H1 (cell line): ENCODE data around the gene PTBP3. TPM values are rescaled to one million over a fixed set of nuclear protein-coding genes. Genes with fewer than 3 reads are reported as not detected.
A peak's percentile ranks its signal among the peaks of the same experiment; 100 is the strongest.

Source experiments
- CTCF ChIA-PET: fragments of 300-600 bp; sonication (Branson Sonifier 250); formaldehyde crosslinking; loops from one replicate; lab custom pipeline; 2021; ENCODE audit not compliant: partially characterized antibody; lab: Charles Lee
- POLR2A ChIA-PET: fragments of 300-600 bp; sonication (Branson Sonifier 250); formaldehyde crosslinking; loops from one replicate; lab custom pipeline; 2021; ENCODE audit warnings: inconsistent platforms; ENCODE audit not compliant: partially characterized antibody; lab: Charles Lee
- DNase-seq, 2 experiments: peaks; one replicate each; pipeline versions ENCODE4 v3.0.0 to v3.0.0-alpha.2; 2010 to 2022; ENCODE audit warnings: low spot score in 2 of 2, low read depth in 1 of 2, mixed read lengths in 1 of 2
- FAIRE-seq: peaks from 2 replicates; lab custom pipeline; 2011; peaks lifted over from hg19 to GRCh38; lab: Jason Lieb, UNC
- H2AFZ ChIP-seq: 2 replicates; pipeline ENCODE4 v1.8.1; 2012; ENCODE audit warnings: low read length, inconsistent platforms
- H2AK5ac ChIP-seq: 2 replicates; pipeline ENCODE4 v1.6.1; 2013; ENCODE audit warnings: low read depth, low read length
- H2BK120ac ChIP-seq: replicated peaks from 2 replicates; pipeline ENCODE3; 2013; ENCODE audit warnings: low read depth, low read length, inconsistent platforms
- H2BK12ac ChIP-seq: 2 replicates; pipeline ENCODE4 v1.6.1; 2013; ENCODE audit warnings: low read depth, low read length
- H2BK15ac ChIP-seq: 2 replicates; pipeline ENCODE4 v1.6.1; 2013; ENCODE audit warnings: low read length
- H2BK20ac ChIP-seq: 2 replicates; pipeline ENCODE4 v1.6.1; 2013; ENCODE audit warnings: low read length
- H2BK5ac ChIP-seq: 2 replicates; pipeline ENCODE4 v1.6.1; 2013; ENCODE audit warnings: low read depth, low read length
- H3K14ac ChIP-seq: 2 replicates; pipeline ENCODE4 v1.6.1; 2013; ENCODE audit warnings: inconsistent platforms; ENCODE audit not compliant: insufficient read length
- H3K18ac ChIP-seq: 2 replicates; pipeline ENCODE4 v1.6.1; 2013; ENCODE audit warnings: low read length; ENCODE audit errors: extremely low read depth
- H3K23ac ChIP-seq: 2 replicates; pipeline ENCODE4 v1.6.1; 2013; ENCODE audit warnings: inconsistent platforms; ENCODE audit not compliant: insufficient read length
- H3K23me2 ChIP-seq: 2 replicates; pipeline ENCODE4 v1.6.1; 2013; ENCODE audit warnings: low read depth, low read length
- H3K27ac ChIP-seq: 2 replicates; pipeline ENCODE4 v1.6.1; 2011; ENCODE audit warnings: low read depth, low read length, inconsistent platforms
- H3K27me3 ChIP-seq, 4 experiments: replicated peaks in 1 of 4; 1 replicate in 1 of 4; 2 replicates in 3 of 4; pipeline versions ENCODE4 v1.6.1 to v1.8.1; 2011 to 2013; ENCODE audit warnings: low read length in 3 of 4, mild to moderate bottlenecking in 3 of 4, inconsistent platforms in 2 of 4, mixed read lengths in 2 of 4, moderate library complexity in 1 of 4; ENCODE audit not compliant: control insufficient read depth in 3 of 4, insufficient read depth in 3 of 4; ENCODE audit errors: extremely low read depth in 1 of 4
- H3K36me3 ChIP-seq, 4 experiments: 2 replicates each; pipeline versions ENCODE4 v1.6.1 to v1.8.1; 2011 to 2013; ENCODE audit warnings: mild to moderate bottlenecking in 4 of 4, low read length in 3 of 4, moderate library complexity in 2 of 4, control low read depth in 1 of 4, inconsistent platforms in 1 of 4; ENCODE audit not compliant: insufficient read depth in 4 of 4, control insufficient read depth in 2 of 4
- H3K4ac ChIP-seq: replicated peaks from 2 replicates; pipeline ENCODE3; 2013; ENCODE audit warnings: low read length, low read depth, mixed read lengths, inconsistent platforms; ENCODE audit not compliant: insufficient read length
- H3K4me1 ChIP-seq, 4 experiments: replicated peaks in 1 of 4; 1 replicate in 1 of 4; 2 replicates in 3 of 4; pipeline versions ENCODE4 v1.6.1 to v1.8.1; 2011 to 2013; ENCODE audit warnings: low read length in 3 of 4, inconsistent platforms in 2 of 4, mixed read lengths in 1 of 4; ENCODE audit not compliant: insufficient read depth in 4 of 4, control insufficient read depth in 3 of 4
- H3K4me2 ChIP-seq, 2 experiments: 2 replicates each; pipeline versions ENCODE4 v1.6.1 to v1.8.1; 2011 to 2013; ENCODE audit warnings: low read depth in 2 of 2, low read length in 2 of 2, control low read depth in 1 of 2, inconsistent platforms in 1 of 2, mild to moderate bottlenecking in 1 of 2; ENCODE audit not compliant: insufficient read depth in 1 of 2
- H3K4me3 ChIP-seq, 4 experiments: fragments of 200-600, 300-600 bp in 1 of 4; sonication (generic), shearing (Covaris generic), sonication (Bioruptor Twin) in 1 of 4; 2 replicates each; pipeline versions ENCODE4 v1.5.1 to v1.8.1; 2011 to 2016; ENCODE audit warnings: low read length in 4 of 4, low read depth in 3 of 4, control low read depth in 2 of 4, inconsistent platforms in 2 of 4, mild to moderate bottlenecking in 2 of 4, mixed read lengths in 1 of 4, moderate library complexity in 1 of 4; ENCODE audit not compliant: insufficient read depth in 2 of 4; ENCODE audit errors: extremely low read depth in 1 of 4
- H3K56ac ChIP-seq: replicated peaks from 2 replicates; pipeline ENCODE3; 2013; ENCODE audit warnings: low read depth, mild to moderate bottlenecking, mixed read lengths, low read length, inconsistent platforms; ENCODE audit not compliant: insufficient read length
- H3K79me1 ChIP-seq: 2 replicates; pipeline ENCODE4 v1.6.1; 2013; ENCODE audit warnings: low read depth, low read length, control low read depth
- H3K79me2 ChIP-seq, 2 experiments: 2 replicates each; pipeline versions ENCODE4 v1.6.1 to v1.8.1; 2012 to 2013; ENCODE audit warnings: low read length in 2 of 2, mild to moderate bottlenecking in 2 of 2, inconsistent platforms in 1 of 2; ENCODE audit not compliant: insufficient read depth in 2 of 2, control insufficient read depth in 1 of 2
- H3K9ac ChIP-seq, 4 experiments: replicated peaks in 1 of 4; 1 replicate in 1 of 4; 2 replicates in 3 of 4; pipeline versions ENCODE4 v1.6.1 to v1.8.1; 2011 to 2013; ENCODE audit warnings: low read depth in 3 of 4, low read length in 3 of 4, control low read depth in 2 of 4, mild to moderate bottlenecking in 2 of 4, moderate library complexity in 2 of 4, inconsistent platforms in 1 of 4; ENCODE audit errors: extremely low read depth in 1 of 4
- H3K9me3 ChIP-seq, 2 experiments: 2 replicates each; pipeline versions ENCODE4 v1.6.1 to v1.8.1; 2012 to 2013; ENCODE audit warnings: mild to moderate bottlenecking in 2 of 2, moderate library complexity in 2 of 2, control low read depth in 1 of 2, inconsistent platforms in 1 of 2, low read depth in 1 of 2, low read length in 1 of 2, mixed read lengths in 1 of 2; ENCODE audit not compliant: insufficient read depth in 2 of 2
- H4K20me1 ChIP-seq, 2 experiments: replicated peaks in 1 of 2; 2 replicates each; pipeline versions ENCODE3 to v1.8.1; 2011 to 2013; ENCODE audit warnings: inconsistent platforms in 2 of 2, low read length in 2 of 2, mild to moderate bottlenecking in 1 of 2; ENCODE audit not compliant: insufficient read depth in 2 of 2, control insufficient read depth in 1 of 2
- H4K5ac ChIP-seq: 2 replicates; pipeline ENCODE4 v1.6.1; 2013; ENCODE audit warnings: low read length, low read depth, mixed read lengths, inconsistent platforms; ENCODE audit not compliant: insufficient read length
- H4K8ac ChIP-seq: 2 replicates; pipeline ENCODE4 v1.8.0; 2013; ENCODE audit warnings: mild to moderate bottlenecking, moderate library complexity, low read length, inconsistent platforms; ENCODE audit not compliant: insufficient read depth; ENCODE audit errors: extremely low read depth
- H4K91ac ChIP-seq: replicated peaks from 2 replicates; pipeline ENCODE3; 2013; ENCODE audit warnings: low read length, mixed read lengths, inconsistent platforms; ENCODE audit not compliant: insufficient read length
- ATF2 ChIP-seq: IDR thresholded peaks from 2 replicates; pipeline ENCODE4 v1.6.1; 2012; ENCODE audit warnings: low read length, inconsistent platforms
- EP300 ChIP-seq, 2 experiments: IDR thresholded peaks; 1 replicate in 1 of 2; 2 replicates in 1 of 2; pipeline ENCODE4 v1.6.1; 2011 to 2012; ENCODE audit warnings: low read depth in 2 of 2, low read length in 2 of 2, mild to moderate bottlenecking in 2 of 2, borderline replicate concordance in 1 of 2, inconsistent platforms in 1 of 2, moderate library complexity in 1 of 2
- FOSL1 ChIP-seq: IDR thresholded peaks from 2 replicates; pipeline ENCODE4 v1.6.1; 2011; ENCODE audit warnings: mild to moderate bottlenecking, low read depth, low read length, moderate library complexity; ENCODE audit not compliant: insufficient read depth
- HDAC6 ChIP-seq: IDR thresholded peaks from one replicate; pipeline ENCODE4 v1.7.1; 2012; ENCODE audit warnings: low read depth, mild to moderate bottlenecking, inconsistent platforms, low read length, moderate library complexity
- JUND ChIP-seq: IDR thresholded peaks from 2 replicates; pipeline ENCODE4 v1.6.1; 2011; ENCODE audit warnings: mild to moderate bottlenecking, improper control_type of control experiment, low read length
- KDM5A ChIP-seq: fragments of 200-600 bp; IDR thresholded peaks from 2 replicates; pipeline ENCODE4 v1.7.1; 2012; ENCODE audit warnings: mild to moderate bottlenecking, low read length, inconsistent platforms, mixed read lengths
- RXRA ChIP-seq: IDR thresholded peaks from 2 replicates; pipeline ENCODE4 v1.6.1; 2011; ENCODE audit warnings: low read depth, mild to moderate bottlenecking, low read length, moderate library complexity; ENCODE audit not compliant: insufficient read depth
- SIX5 ChIP-seq: IDR thresholded peaks from 2 replicates; pipeline ENCODE4 v1.6.1; 2011; ENCODE audit warnings: mild to moderate bottlenecking, low read depth, low read length
- SRF ChIP-seq: IDR thresholded peaks from 2 replicates; pipeline ENCODE4 v1.6.1; 2011; ENCODE audit warnings: mild to moderate bottlenecking, low read depth, low read length, moderate library complexity
- TAF7 ChIP-seq: optimal IDR thresholded peaks from 2 replicates; pipeline ENCODE3; 2011; ENCODE audit warnings: low read depth, mild to moderate bottlenecking, inconsistent platforms, low read length, moderate library complexity, borderline replicate concordance
- TBP ChIP-seq: IDR thresholded peaks from 2 replicates; pipeline ENCODE4 v1.6.1; 2011; ENCODE audit warnings: low read depth, low read length, improper control_type of control experiment
- USF2 ChIP-seq: IDR thresholded peaks from 2 replicates; pipeline ENCODE4 v1.6.1; 2011; ENCODE audit warnings: low read length, improper control_type of control experiment
- ZNF274 ChIP-seq: IDR thresholded peaks from 2 replicates; pipeline ENCODE4 v1.7.0; 2012; ENCODE audit warnings: low read length, borderline replicate concordance; ENCODE audit errors: extremely low read depth
- polyA plus RNA-seq, 7 experiments: library from polyadenylated mRNA; depleted of rRNA in 3 of 7; stranded (reverse) in 5 of 7; unstranded in 2 of 7; fragments of >200 nt in 5 of 7; fragments of 200-250 nt in 2 of 7; gene quantifications; 1 replicate in 5 of 7; 2 replicates in 1 of 7; 4 replicates in 1 of 7; pipeline versions ENCODE4 v1.2.1 to v1.2.3, GENCODE V29; 2011 to 2013; ENCODE audit warnings: missing spikeins in 2 of 7, mixed read lengths in 2 of 7
- total RNA-seq: library from RNA; stranded (reverse); fragmentation: NEBNext Ultra II Directional; extraction: Animal tissue kit (Norgen Biotek cat#: 25700); gene quantifications from 2 replicates; pipeline ENCODE4 v1.2.1, GENCODE V29; 2021

The PTBP3 gene
- total and polyA plus RNA-seq, 2 of the 8 experiments (the other 6 are each of a cell fraction or from before 2014, with no cell fraction given), result 51.0 to 124 TPM

GRCh38 chr9:112299514-112299913, 33.9 kb downstream of the PTBP3 start:
- Histone ChIP-seq H3K9me3 (no peaks in the 10 kb centered on the region), H2BK120ac (no peak overlapping the region), H4K8ac (no peak overlapping the region), H3K79me2 (peaks cover 0 to 75% of the 10 kb centered on the region in 2 experiments; a peak in 3 of 4 replicates), H2BK20ac (no peak overlapping the region), H3K4me3 (no peak overlapping the region), H2BK5ac (no peak overlapping the region), H2AFZ (no peak overlapping the region), H4K5ac (no peak overlapping the region), H3K4ac (no peak overlapping the region), H3K27ac (no peak overlapping the region), H4K20me1 (peaks cover 3 to 5% of the 10 kb centered on the region in 2 experiments), H3K79me1 (no peaks in the 10 kb centered on the region; the same call in 1 of the 2 replicates), H3K18ac (no peak overlapping the region), H2AK5ac (no peak overlapping the region), H4K91ac (no peak overlapping the region), H3K23me2 (no peaks in the 10 kb centered on the region), H2BK12ac (no peak overlapping the region), H3K23ac (peak overlapping the region; percentile 52), H3K27me3 (no peaks in the 10 kb centered on the region), H3K36me3 (no peaks in the 10 kb centered on the region), H2BK15ac (no peak overlapping the region), H3K4me1 (no peaks in the 10 kb centered on the region), H3K56ac (no peak overlapping the region), H3K14ac (no peak overlapping the region), H3K9ac (no peak overlapping the region), H3K4me2 (no peak overlapping the region)
- ChIA-PET POLR2A (no interaction called here), CTCF (no interaction called here)
- DNase-seq, result no peak
- FAIRE-seq, result no peak
- TF ChIP-seq EP300 (IDR thresholded peaks at IDR 0.05; ENCODE audit: borderline replicate concordance in 1 of 2, low read depth in 2 of 2, low read length in 2 of 2) (no peak), SRF (no peak), ATF2 (no peak), TBP (no peak), FOSL1 (no peak), KDM5A (no peak), RXRA (no peak), ZNF274 (no peak), TAF7 (no peak), SIX5 (no peak), USF2 (no peak), HDAC6 (no peak), JUND (no peak)
